Bladder microvascular endothelial cell (primary cell): ENCODE measurements around the gene FAF1. TPM values are rescaled to one million over a fixed set of nuclear protein-coding genes. Genes with fewer than 3 reads are reported as not detected.

ENCODE experiments used
- total RNA-seq: library from RNA; depleted of rRNA; stranded (reverse); fragments of >200 nt; gene quantifications from 2 replicates; pipeline ENCODE4 v1.2.3, GENCODE V29; 2014

The FAF1 gene
- 20.6 and 57.6 TPM in 2 replicates for total RNA-seq

DNA sequence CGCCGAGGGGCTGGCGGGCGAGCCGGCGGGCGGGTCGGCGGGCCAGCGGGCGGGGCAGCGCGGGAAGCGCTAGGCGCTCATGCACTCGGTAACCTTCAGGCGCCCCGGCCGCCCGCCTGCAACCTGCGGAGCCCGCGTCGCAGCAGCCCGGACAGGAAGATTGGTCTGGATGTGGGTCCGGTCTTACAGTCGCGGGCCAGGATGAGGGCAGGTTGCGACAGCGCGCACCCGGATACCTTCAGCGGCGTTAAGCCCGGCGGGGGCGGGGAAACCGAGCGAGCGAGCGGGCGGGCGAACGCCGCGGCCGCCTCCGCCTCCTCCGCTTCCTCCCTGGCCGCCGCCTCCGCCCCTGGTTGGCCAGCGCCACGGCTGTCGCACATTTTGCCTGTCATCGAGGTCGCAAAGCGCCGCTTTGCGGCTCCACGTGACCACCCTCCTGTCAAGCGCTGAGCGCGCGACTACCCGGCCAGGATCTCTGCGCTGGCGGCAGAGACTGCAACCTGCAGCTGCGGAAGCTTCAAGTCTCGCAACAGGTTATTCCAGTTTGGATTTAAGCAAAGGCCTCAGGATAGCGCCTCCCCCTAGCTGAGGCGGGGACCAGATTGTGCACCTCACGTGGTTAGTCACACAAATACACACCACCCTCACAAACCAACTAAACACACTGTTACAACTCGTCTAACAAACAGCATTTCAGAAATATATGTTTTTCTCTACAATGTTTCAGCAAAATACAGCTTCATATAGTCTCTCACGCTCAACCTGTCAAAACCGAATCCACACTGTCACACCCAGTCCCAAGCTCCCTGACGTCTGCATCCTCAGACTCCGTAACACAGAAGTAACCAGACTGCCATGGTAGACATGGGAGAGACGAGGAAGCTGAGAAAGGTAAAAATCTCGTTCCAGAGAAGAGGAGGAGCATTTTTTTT, at the start of gene FAF1:
Gene FAF1, minus strand, starts transcription at position 355 of the 932 bp plus-strand sequence. CDS start 456 bp downstream, outside the sequence.

DNA sequence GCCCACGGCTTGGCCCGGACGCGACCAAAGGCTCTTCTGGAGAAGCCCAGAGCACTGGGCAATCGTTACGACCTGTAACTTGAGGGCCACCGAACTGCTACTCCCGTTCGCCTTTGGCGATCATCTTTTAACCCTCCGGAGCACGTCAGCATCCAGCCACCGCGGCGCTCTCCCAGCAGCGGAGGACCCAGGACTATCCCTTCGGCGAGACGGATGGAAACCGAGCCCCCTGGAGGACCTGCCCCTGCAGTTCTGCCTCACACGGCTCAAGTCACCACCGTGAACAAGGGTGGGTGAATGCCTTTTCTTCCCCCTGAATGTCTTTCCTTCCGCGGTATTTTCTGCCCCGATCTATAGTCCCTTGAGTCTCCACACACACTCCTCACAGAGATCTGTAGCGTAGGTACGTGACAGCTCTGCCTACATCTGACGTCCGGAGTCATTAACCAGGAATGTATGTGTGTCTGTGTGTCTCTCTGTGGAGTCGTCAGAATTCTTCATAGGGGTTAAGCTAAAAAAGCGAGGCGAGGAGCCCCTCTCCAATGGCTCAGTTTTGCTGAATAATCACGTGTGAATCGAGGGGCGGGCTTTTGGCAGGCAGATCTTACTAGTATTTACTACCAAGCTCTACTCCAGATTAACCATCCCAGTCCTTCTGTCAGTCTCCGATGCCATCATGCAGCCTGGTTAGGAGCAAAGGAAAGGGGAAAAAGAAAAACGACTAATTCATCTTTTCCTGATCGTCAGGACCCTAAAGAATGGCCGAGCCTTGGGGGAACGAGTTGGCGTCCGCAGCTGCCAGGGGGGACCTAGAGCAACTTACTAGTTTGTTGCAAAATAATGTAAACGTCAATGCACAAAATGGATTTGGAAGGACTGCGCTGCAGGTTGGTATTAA, 9.8 kb upstream of the FAF1 start, which contains the start of gene CDKN2C:
Gene CDKN2C, plus strand, starts transcription at position 635 of the 898 bp plus-strand sequence. Its CDS starts 124 bp downstream, at position 759.

DNA sequence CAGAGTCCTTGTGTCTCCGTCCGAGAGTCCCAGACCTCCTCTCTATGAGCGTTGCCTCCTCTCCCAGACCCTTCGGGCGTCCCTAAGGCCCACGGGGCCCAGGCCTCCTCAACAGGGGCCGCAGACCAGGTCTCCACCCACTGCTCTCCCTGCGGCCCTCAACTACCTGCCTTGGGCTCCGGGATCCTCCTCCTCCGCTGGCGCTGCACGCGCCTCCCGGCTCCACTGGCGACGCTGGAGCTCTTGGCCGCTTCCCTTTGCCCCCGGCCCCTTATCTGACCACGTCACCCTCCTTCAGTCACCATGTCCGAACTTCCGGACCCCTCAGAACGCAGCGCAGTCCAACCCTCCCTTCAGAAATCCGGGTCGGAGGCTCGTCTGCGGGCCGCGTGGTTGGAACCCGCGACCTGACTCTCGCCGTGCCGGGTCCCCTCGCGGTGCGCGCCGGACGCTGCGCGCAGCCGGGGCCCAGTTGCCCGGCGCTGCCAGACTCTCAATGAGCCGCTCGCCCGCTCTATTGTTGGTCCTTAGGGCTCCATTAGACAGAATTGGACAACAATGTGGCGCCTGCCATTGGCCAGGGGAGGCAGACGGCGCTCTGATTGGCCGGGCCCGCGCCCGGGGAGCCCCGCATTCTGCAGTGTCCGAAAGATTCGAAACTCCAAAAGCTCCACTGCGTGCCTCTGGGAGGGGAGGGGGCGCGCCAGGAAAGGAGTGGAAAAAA, 537.0 kb downstream of the FAF1 start, which contains the start of gene DMRTA2:
Gene DMRTA2, minus strand, starts transcription at position 498 of the 724 bp plus-strand sequence. CDS start 1,907 bp downstream, outside the sequence.

Other genes with a start within 250 kb of the FAF1 start
- 11.5 and 19.6 TPM in 2 replicates for gene CDKN2C, start 10.0 kb upstream of the FAF1 start, total RNA-seq
- not detected in 2 replicates for gene C1orf185, start 142.0 kb upstream of the FAF1 start, total RNA-seq